AG20443 (cell line): ENCODE data around the gene SMG9.
"Not testable (repeated sequence)": the region's sequence is repeated elsewhere in the genome, so short reads cannot be mapped to it uniquely, and the experiment has no call there.

ENCODE experiments used
- DNase-seq: peaks from one replicate; pipeline ENCODE4 v3.0.0; 2012; ENCODE audit warnings: low spot score, mixed read lengths

The SMG9 gene

DNA sequence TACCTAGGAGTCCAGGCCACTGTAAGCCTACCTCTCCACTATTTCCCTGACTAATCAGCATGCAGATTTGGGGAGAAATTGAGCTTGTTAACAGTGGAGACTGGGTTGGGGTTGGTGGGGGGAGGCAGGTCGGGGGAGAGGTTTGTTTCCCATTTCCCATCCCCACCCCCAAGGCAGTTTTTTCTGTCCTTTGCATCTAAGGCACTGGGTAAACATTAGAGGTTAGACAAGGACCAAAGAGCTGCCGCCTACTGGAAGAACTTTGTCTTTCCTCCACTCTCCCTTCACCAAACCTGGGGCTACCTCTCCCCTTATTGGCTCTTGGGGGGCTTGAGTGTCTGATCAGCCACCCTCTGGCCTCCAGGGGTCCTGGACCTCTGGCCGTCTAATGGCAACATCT is 25.1 kb upstream of the SMG9 start:
- no peak for DNase-seq

GRCh38 chr19:43779147-43779819 is 24.5 kb upstream of the SMG9 start:
- no peak for DNase-seq

DNA sequence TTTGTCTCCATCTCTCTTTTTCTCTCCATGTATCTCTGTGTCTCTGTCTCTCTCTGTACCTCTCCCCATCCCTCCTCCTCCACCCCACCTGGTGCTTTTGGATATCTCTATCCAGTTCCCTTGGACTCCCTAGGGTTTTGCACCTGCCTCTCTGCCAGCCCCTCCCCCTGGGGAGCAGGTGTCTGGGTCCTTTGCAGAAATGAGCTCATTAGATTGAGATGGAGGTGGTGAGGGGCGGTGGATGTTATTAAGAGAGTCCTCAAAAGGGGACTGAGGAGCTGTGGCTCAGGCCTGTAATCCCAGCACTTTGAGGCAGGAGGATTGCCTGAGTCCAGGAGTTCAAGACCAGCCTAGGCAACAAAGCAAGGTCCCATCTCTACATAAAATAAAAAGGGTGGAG is 23.9 kb upstream of the SMG9 start:
- DNase-seq, result no peak

DNA sequence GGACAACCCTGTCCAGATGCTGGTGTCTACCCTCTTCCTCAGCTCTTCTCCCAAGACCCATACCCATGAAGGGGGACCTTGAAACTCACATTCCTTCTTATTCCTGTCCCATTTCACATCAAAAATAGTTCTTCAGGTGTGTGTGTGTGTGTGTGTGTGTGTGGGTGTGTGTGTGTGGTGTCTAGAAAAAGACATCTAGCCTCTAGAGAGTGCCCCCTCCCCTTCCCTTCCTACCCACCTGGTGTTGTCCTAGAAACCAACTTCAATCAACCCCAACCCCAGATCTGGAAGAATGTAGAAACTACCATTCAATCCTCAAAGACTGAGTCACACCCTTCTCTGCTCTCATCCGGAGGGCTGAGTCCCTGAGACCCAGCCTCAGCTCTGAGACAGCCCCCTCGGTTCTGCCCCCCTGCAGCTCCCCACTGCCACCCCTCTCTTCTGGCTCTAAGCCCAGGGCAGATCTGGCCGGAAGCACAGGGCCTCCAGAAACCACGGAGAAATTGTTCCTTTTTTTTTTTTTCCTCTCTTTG is 22.5 kb upstream of the SMG9 start:
- no peak for DNase-seq

DNA sequence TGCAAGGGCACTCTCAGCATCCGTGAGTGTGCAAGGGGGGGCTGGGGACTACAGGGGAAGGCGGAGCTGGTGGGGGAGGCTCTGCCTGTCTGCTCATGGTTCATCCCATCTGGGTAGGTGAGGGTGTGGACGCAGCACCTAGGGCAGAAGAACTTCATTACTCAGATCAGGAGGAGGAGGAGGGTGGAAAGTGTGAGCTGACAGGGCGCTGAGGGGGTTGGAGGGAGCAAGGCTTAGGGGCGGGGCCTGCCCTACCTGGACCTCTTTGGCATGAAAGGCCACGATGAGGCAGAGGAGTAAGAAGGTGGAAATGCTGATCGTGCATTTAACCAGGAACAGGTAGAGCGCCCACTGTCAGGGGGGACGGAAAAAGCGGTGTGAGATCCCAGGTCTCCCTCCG is 21.5 kb upstream of the SMG9 start:
- no peak for DNase-seq

- no peak for DNase-seq
Measured at GRCh38 chr19:43775299-43775890, 20.6 kb upstream of the SMG9 start.

- DNase-seq, result not testable (repeated sequence)
Measured at GRCh38 chr19:43774940-43775258, 20.1 kb upstream of the SMG9 start.

- DNase-seq, result peak; percentile 82
Measured at GRCh38 chr19:43774103-43774939, 19.6 kb upstream of the SMG9 start.

GRCh38 chr19:43773725-43774102 is 19.0 kb upstream of the SMG9 start:
- no peak for DNase-seq

- DNase-seq, result no peak
Measured at GRCh38 chr19:43769256-43769655, 14.5 kb upstream of the SMG9 start.

GRCh38 chr19:43768273-43769050 is 13.7 kb upstream of the SMG9 start:
- no peak for DNase-seq

DNA sequence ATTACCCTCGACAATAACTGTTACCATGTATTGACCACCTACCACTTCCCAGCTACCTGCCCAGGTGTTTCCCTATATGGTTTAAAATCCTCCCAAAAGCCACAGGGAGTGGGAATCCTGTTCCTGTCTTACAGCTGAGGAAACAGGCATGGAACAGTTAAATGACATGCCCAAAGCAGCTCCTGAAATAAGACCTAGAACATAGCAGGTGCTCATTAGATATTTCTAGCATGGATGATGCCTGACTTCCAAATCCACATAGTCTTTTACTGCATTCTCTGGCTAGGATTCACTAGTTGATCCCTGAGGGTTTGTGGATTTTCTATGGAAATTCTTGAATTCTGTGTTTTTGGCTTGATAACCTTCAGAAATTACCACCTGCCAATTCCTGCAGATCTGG is 13.1 kb upstream of the SMG9 start:
- no peak for DNase-seq

DNA sequence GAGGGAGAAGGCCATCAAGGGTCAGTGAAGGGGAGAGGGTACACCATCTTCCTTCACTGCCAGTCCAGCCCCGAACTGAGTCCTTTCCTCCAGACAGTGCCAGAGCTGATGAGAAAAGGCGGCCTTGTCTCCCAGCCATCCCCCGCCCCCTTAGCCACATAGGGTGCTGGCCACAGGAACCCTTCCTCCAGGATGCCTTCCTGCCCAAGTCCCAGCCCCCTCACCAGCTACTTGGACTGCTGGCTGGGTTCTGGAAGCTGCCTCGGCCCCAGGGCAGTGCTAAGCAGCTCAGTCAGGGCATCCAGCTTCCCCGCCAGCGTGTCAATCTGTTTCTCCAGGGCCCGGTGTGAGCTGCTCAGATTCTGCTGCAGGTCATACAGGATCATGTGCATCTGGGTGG is 12.6 kb upstream of the SMG9 start:
- DNase-seq, result no peak

DNA sequence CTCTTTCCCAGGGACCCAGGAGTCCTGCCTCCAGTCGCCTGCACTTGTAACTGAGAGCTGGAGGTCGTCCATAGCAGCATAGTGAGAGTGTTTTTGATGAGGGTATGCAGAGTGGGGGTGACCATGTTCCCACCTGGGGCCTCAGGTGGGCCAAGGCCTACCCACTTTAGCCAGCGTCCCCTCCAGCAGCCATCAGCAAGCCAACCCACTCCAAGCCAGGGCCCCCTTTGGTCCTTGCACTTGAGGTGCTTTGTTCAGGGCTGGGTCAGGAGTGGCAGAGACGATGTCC is 11.9 kb upstream of the SMG9 start:
- DNase-seq, result no peak

GRCh38 chr19:43765109-43765876 is 10.5 kb upstream of the SMG9 start:
- DNase-seq, result peak; percentile 92

DNA sequence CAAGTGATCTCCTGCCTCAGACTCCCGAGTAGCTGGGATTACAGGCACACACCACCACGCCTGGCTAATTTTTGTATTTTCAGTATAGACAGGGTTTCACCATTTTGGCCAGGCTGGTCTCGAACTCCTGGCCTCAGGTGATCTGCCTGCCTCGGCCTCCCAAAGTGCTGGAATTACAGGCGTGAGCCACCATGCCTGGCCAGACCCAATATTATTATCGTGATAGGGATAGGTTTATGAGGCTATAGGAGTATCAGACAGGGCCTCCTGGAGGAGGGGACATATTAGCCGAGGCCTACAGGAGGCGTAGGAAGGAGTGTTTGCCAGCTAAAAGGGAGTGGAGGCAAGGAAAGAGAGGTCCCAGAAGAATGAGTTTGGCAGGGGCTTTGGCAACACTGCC is 9.9 kb upstream of the SMG9 start:
- not testable (repeated sequence) for DNase-seq

DNA sequence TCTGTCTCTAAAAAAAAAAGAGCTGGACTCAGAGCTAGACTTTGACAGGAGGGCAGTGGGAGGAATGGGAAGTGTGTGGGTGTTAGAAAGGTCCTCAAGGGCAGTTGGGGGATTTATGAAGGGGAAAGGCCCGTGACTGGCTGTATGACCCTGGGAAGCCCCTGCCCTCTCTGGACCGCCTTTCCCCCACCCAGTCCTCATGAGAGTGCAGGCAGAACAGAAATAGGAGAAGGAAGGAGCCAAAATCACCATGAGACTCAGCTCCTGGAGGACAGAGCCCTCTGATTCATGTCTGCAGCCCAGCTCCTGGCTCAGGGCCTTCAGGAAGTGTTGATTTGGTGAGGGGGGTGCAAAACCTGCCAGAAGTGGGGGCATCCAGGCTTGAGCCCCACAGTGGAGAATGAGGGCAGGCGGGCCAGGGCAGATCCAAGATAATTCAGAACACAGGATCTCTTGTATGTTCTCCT is 8.7 kb upstream of the SMG9 start:
- peak; percentile 45 for DNase-seq

DNA sequence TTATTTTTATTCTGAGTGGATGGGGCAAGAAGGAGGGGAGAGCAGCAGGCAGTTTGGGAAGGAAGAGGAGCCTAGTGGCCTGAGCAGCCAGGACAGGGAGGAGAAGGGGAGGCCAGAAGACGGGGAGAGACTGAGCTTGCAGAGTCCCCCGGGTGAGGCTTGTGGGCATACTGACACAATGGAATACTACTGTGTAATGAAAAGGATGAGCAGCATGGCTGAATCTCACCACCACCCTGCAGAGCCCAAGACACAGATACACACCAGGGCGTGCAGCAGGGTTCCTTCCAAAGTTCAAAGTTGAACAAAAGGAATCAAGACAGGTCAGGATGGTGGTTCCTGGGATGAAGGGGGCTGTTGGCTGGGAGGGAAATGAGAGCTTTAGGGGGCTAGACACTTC is 8.1 kb upstream of the SMG9 start:
- no peak for DNase-seq

DNA sequence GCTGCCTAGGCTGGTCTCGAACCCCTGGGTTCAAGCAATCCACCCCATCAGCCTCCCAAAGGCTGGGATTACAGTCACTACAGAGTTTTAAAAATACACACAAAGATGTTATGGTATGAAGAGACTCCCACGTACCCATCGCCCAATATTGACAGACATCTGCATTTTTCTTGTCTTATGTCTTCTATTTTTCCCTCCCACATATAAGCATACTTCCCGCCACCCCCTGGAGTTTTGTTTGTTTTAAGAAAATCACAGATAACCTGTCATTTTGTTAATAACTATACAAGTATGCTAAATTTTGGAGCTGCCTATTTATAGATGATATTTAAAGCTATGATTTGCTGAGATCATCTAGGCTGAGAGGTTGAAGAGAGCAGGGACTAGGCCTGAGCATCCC is 6.2 kb upstream of the SMG9 start:
- DNase-seq, result no peak

- peak; percentile 66 for DNase-seq
Measured at GRCh38 chr19:43759515-43759914, 4.8 kb upstream of the SMG9 start.

DNA sequence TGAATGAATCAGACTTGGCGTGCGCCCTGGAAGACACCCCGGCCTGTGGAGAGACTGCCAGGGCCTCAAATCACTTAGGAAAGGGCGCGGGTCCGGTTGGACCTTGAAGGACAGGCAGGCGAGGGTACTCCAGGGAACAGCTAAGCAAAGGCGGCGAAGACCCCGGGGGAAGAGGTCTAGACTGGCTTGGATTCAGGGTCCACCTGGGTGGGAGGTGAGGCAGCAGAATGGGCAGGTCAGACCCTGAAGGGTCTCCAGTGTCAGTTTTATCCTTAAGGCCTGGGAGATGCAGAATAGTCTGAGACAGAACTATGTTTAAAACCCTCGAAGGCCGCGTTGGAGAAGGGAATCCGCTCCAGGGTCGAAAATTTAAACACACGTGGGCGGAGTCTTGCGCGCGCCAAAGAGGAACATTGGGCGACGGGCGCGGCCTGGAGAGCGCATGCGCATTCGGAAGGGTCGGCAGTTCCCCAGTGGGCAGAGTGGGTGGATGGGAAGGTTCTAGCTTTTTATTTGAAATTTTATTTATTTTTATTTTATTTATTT is 567 bp upstream of the SMG9 start:
- DNase-seq, result peak; percentile 80

- no peak for DNase-seq
Measured at GRCh38 chr19:43754253-43754502, 584 bp downstream of the SMG9 start.
